A549 treated with ZK216348 at 1 μM for 4 hours (cell line): ENCODE results near the gene MAP3K7. TPM values are rescaled to one million over a fixed set of nuclear protein-coding genes. Genes with fewer than 3 reads are reported as not detected.

Experiments used
- total RNA-seq: library from RNA; stranded (reverse); fragments of 200-300 nt; extraction: Qiagen RNA extraction; gene quantifications from 5 replicates; pipeline ENCODE4 v1.2.3, GENCODE V29; 2022; ENCODE audit warnings: low read depth

Gene MAP3K7
- total RNA-seq: 8.5 to 14.5 TPM (median 12.4 TPM) in 5 replicates

DNA sequence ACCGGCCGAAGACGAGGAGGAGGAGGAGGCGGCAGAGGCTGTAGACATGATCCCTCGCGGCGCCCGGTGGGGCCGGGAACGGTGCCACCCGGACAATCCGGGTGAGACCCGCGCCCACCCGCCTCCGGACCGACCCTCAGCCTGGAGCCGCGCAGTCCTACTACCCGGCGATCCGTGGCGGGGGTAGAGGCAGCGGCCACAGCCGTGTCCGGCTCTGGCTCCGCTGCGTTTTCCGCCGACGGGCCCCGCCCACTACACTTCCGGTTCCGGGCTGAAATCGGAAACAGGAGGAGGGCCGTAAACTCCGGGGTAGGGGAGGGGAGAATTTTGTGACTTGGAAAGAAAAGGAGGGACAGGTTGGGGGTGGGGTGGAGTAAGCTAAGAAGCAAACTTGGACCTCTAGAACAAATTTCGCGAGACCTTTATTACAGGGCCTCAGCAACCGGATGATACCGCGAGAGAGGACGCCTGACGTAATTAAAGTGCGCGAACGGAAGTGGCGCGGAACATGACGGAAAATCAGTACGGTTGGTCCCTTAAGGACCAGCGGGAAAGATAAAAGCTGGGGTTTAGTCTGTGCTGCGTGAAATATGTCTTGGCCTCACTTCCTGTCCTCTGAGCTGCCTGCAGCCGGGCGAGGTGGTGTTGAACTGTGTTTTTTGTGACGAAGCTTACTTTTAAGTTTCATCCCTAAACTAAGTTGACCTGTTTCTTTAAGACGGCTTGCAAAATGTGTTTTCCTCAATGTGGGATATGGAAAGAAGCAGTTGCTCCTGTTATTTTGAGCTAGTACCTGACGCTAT, at the start of gene MAP3K7:
Gene MAP3K7 (minus strand): TSS at position 237 of the 803 bp plus-strand sequence. CDS start 189 bp downstream, at position 48.

